GM23248 (cell line): ENCODE data around the gene CEMIP.

Experiments
- EZH2 ChIP-seq: fragments of 200-600 bp; sonication (generic); IDR thresholded peaks from 2 replicates; pipeline ENCODE4 v1.6.1; 2018; ENCODE audit warnings: antibody characterized with exemption, mild to moderate bottlenecking; ENCODE audit not compliant: insufficient read depth, poor library complexity, severe bottlenecking
- EZH2phosphoT487 ChIP-seq: fragments of 200-600 bp; sonication (generic); IDR thresholded peaks from 2 replicates; pipeline ENCODE4 v1.6.1; 2018; ENCODE audit warnings: antibody characterized with exemption, moderate library complexity, mild to moderate bottlenecking, low read depth; ENCODE audit not compliant: insufficient read depth

DNA sequence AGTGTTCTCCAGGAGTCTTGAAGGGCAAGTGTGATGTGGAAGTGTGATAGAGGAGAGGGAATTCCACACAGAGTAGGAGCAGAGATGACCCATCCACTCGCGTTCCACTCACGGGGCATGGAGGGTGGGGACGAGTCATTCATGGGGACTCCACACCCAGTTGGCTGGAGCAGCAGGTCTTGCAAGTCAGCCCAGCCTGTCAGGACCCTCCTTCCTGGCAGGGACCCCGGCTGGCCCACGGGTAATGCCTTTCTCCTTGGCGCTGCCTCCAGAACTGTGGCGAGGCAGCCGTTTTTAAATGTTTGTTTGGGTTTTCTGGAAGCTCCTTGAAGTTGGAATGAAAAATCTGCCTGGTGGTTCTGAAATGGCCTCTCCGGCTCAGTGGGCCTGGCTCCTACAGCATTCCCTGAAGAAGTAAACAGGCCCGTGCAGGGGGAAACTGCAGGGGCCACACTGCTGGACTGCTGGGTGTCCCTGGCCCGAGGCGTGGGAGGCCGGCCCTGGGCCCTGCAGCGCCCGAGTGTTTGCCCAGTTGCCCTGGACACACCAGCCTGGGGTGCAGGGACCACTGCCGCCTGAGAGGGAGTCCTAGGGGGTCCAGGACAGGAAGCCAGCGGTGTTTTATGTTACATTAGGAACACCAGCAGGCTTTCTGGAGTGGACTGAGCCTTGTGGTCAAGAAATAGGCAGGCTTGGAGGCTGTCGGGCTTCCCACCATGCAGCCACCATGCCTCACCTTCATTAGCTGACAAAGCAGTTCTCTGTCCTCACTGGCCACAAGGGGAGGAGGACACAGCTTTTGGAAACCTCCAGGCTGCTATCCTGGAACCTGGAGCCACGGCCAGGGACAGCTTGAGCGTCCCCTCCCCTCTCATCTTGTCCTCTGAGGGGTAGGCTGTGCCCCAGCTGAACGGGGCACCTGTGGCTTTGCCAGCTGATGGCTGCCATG, 61.3 kb downstream of the CEMIP start:
- TF ChIP-seq EZH2 (no peak), EZH2phosphoT487 (no peak)
